DND-41 (cell line): ENCODE results near the gene RELCH.

Experiments
- ATAC-seq: fragments of 200-7000 bp; cut with Tn5 transposase; 3 replicates; pipeline ENCODE4 v1.9.1; 2021; ENCODE audit warnings: low read depth; ENCODE audit not compliant: insufficient read depth
- DNase-seq: peaks from one replicate; pipeline ENCODE4 v3.0.0-alpha.2; 2020
- H2AFZ ChIP-seq: 2 replicates; pipeline ENCODE4 v1.6.0; 2012; ENCODE audit warnings: low read depth, low read length
- H3K27ac ChIP-seq: 2 replicates; pipeline ENCODE4 v1.5.1; 2012; ENCODE audit warnings: low read length, inconsistent platforms
- H3K27me3 ChIP-seq: fragments of 200-600 bp; sonication (generic); 2 replicates; pipeline ENCODE4 v1.6.0; 2012; ENCODE audit warnings: low read length, mild to moderate bottlenecking, inconsistent platforms; ENCODE audit not compliant: insufficient read depth, poor library complexity
- H3K36me3 ChIP-seq: 2 replicates; pipeline ENCODE4 v1.5.1; 2012; ENCODE audit warnings: low read length, inconsistent platforms; ENCODE audit not compliant: insufficient read depth
- H3K4me1 ChIP-seq: 2 replicates; pipeline ENCODE4 v1.5.1; 2012; ENCODE audit warnings: mild to moderate bottlenecking, low read length; ENCODE audit not compliant: insufficient read depth
- H3K4me2 ChIP-seq: 2 replicates; pipeline ENCODE4 v1.6.0; 2012; ENCODE audit warnings: mild to moderate bottlenecking, moderate library complexity, low read length, inconsistent platforms; ENCODE audit not compliant: insufficient read depth
- H3K4me3 ChIP-seq, 2 experiments: fragments of 200-600 bp in 1 of 2; shearing (Covaris generic) in 1 of 2; 2 replicates each; pipeline ENCODE4 v1.5.1; 2012 to 2016; ENCODE audit warnings: inconsistent platforms in 2 of 2, low read length in 2 of 2, mild to moderate bottlenecking in 2 of 2, low read depth in 1 of 2, moderate library complexity in 1 of 2
- H3K79me2 ChIP-seq: 2 replicates; pipeline ENCODE4 v1.6.0; 2012; ENCODE audit warnings: low read length, inconsistent platforms; ENCODE audit not compliant: insufficient read depth
- H3K9ac ChIP-seq: 2 replicates; pipeline ENCODE4 v1.6.0; 2012; ENCODE audit warnings: low read depth, mild to moderate bottlenecking, inconsistent platforms, low read length, moderate library complexity
- H3K9me3 ChIP-seq: 2 replicates; pipeline ENCODE4 v1.5.1; 2012; ENCODE audit warnings: low read length, moderate library complexity, mild to moderate bottlenecking, inconsistent platforms; ENCODE audit not compliant: insufficient read depth, severe bottlenecking
- H4K20me1 ChIP-seq: 2 replicates; pipeline ENCODE4 v1.6.0; 2012; ENCODE audit warnings: low read length; ENCODE audit not compliant: insufficient read depth
- EZH2 ChIP-seq: IDR thresholded peaks from 3 replicates; pipeline ENCODE4 v1.6.1; 2012; ENCODE audit warnings: borderline replicate concordance, low read depth, mild to moderate bottlenecking, moderate library complexity, low read length, inconsistent platforms; ENCODE audit not compliant: severe bottlenecking
- TF ChIP-seq, protein P1 (sequence below): IDR thresholded peaks from 2 replicates; pipeline ENCODE4 v1.5.1; 2012; ENCODE audit warnings: borderline replicate concordance, low read length, moderate library complexity, mild to moderate bottlenecking; ENCODE audit not compliant: poor library complexity, severe bottlenecking; ENCODE audit errors: extremely low read depth

RELCH gene

DNA sequence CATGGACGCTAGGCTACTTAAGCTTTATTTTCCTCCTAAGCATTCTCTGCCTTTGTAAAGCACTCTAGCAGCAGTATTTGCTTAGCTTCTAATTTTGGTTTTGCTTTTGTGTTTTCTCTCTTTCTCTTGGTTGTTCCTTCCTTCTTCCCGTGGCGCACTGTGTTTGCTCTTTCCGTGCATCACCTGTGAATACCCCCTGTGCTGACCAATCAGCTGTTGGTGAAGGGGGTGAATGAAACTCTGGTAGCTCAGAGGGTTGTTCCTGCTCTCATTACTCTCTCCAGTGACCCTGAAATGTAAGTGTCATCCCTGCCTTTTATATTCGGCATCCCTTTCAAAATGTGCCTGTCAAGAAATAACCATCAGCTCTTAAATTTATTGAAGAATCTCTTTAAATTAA lies 92.5 kb downstream of the RELCH start:
- Histone ChIP-seq H3K79me2 (no peaks in the 10 kb centered on the region), H4K20me1 (no peaks in the 10 kb centered on the region), H3K36me3 (peaks cover 62% of the 10 kb centered on the region), H3K27me3 (no peaks in the 10 kb centered on the region), H3K4me2 (no peak overlapping the region), H2AFZ (no peak overlapping the region), H3K4me3 (no peak overlapping the region), H3K27ac (no peak overlapping the region), H3K9me3 (no peaks in the 10 kb centered on the region), H3K4me1 (no peaks in the 10 kb centered on the region), H3K9ac (no peak overlapping the region)
- DNase-seq (no peak), ATAC-seq (no peak)
- TF ChIP-seq, protein P1, sequence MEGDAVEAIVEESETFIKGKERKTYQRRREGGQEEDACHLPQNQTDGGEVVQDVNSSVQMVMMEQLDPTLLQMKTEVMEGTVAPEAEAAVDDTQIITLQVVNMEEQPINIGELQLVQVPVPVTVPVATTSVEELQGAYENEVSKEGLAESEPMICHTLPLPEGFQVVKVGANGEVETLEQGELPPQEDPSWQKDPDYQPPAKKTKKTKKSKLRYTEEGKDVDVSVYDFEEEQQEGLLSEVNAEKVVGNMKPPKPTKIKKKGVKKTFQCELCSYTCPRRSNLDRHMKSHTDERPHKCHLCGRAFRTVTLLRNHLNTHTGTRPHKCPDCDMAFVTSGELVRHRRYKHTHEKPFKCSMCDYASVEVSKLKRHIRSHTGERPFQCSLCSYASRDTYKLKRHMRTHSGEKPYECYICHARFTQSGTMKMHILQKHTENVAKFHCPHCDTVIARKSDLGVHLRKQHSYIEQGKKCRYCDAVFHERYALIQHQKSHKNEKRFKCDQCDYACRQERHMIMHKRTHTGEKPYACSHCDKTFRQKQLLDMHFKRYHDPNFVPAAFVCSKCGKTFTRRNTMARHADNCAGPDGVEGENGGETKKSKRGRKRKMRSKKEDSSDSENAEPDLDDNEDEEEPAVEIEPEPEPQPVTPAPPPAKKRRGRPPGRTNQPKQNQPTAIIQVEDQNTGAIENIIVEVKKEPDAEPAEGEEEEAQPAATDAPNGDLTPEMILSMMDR: no peak
- TF ChIP-seq EZH2: no peak

DNA sequence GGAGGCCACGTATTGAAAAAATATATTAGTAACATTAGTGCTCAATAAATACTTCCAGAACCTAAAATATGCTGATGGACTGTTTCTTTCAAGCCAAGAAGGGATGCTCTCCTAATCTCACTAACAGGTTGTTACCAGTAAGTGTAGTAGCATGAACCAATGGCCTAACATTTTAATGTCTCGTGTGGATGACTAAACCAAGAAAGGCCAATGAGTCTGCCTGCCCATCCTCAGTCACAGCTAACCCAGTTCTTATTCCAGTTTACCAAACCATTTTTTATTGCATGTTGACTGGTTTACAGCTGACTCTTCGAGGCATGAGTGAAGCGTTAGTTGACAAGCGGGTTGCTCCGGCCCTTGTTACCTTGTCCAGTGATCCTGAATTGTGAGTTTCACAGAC lies 93.0 kb downstream of the RELCH start:
- H3K36me3 ChIP-seq: peaks cover 60% of the 10 kb centered on the region
- H3K9me3 ChIP-seq: no peaks in the 10 kb centered on the region
- DNase-seq (no peak), ATAC-seq (no peak)
- no peak overlapping the region for H3K27ac ChIP-seq
- no peak overlapping the region for H3K4me2 ChIP-seq
- no peak overlapping the region for H2AFZ ChIP-seq
- TF ChIP-seq, protein P1: no peak
- no peak for TF ChIP-seq EZH2
- H3K27me3 ChIP-seq: no peaks in the 10 kb centered on the region
- H3K4me1 ChIP-seq: no peaks in the 10 kb centered on the region
- no peak overlapping the region for H3K9ac ChIP-seq
- no peak overlapping the region for H3K4me3 ChIP-seq
- H4K20me1 ChIP-seq: no peaks in the 10 kb centered on the region
- H3K79me2 ChIP-seq: no peaks in the 10 kb centered on the region

DNA sequence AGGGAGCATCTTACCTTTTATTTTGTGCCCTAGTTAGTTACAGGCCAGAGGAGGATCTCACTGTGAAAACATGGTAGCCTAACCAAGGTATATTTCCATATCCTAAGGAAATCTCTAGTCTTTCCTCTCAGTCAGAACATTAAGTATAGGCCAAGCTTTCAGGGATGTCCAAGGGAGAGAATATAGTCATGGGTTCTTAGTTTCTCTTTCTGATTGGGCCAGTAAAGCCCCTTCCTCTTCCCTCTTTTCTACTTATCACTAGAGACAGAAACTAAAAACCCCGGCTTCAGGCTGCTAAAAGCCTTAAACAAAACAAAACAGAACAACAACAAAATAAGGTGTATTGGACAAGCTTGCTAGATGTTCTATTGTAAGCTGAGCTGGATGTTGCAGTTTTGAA lies 93.7 kb downstream of the RELCH start:
- Histone ChIP-seq H3K27ac (no peak overlapping the region), H3K79me2 (no peaks in the 10 kb centered on the region), H3K27me3 (no peaks in the 10 kb centered on the region), H3K9ac (no peak overlapping the region), H3K4me3 (no peak overlapping the region), H4K20me1 (no peaks in the 10 kb centered on the region), H2AFZ (no peak overlapping the region), H3K4me1 (no peaks in the 10 kb centered on the region), H3K4me2 (no peak overlapping the region), H3K36me3 (peaks cover 60% of the 10 kb centered on the region), H3K9me3 (no peaks in the 10 kb centered on the region)
- no peak for DNase-seq
- ATAC-seq: no peak
- no peak for TF ChIP-seq EZH2
- TF ChIP-seq, protein P1: no peak

DNA sequence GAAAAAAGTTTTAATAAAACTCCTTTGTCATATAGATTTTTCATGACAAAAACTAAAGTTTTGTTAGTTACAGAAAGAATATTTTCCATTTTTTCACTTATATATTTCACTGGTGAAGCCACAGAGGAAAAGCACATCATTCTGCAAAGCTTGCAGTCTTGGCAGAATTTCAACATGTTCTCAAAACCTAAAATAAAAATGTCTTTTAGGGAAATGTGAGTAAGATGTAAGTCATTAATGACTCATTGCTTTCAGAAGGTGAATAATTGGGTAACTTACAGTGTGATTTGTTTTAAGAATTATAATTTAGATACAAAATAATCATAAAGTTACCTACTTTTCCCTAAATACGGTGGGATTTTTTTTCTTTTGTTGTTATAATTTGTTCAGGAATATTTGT lies 94.6 kb downstream of the RELCH start:
- Histone ChIP-seq H3K79me2 (no peaks in the 10 kb centered on the region), H3K4me3 (no peak overlapping the region), H3K4me1 (no peaks in the 10 kb centered on the region), H3K9ac (no peak overlapping the region), H3K9me3 (no peaks in the 10 kb centered on the region), H3K27ac (no peak overlapping the region), H3K36me3 (peaks cover 55% of the 10 kb centered on the region), H2AFZ (no peak overlapping the region), H4K20me1 (no peaks in the 10 kb centered on the region), H3K27me3 (no peaks in the 10 kb centered on the region), H3K4me2 (no peak overlapping the region)
- ATAC-seq (no peak), DNase-seq (no peak)
- TF ChIP-seq EZH2: no peak
- TF ChIP-seq, protein P1: no peak
